ENCODE measurements around the gene GNAQ.

The GNAQ gene

GRCh38 chr9:78032730-78033457 is 1.3 kb upstream of the GNAQ start:
- peak overlapping the region; percentile 70 for H2AFZ ChIP-seq (ENCODE audit: low read depth, low read length)
- peak overlapping the region; percentile 74 for H3K4me2 ChIP-seq (ENCODE audit: insufficient read depth, low read length)

GRCh38 chr9:78031893-78032729 is 500 bp upstream of the GNAQ start:
- peaks cover 22% of the 10 kb centered on the region; the same call in 1 of the 2 replicates for H4K20me1 ChIP-seq (ENCODE audit: insufficient read depth, low read length)
- H3K4me2 ChIP-seq (ENCODE audit: insufficient read depth, low read length) = peak overlapping the region; percentile 74
- DNase-seq = peak; percentile 94
- peaks cover 5% of the 10 kb centered on the region; the same call in 1 of the 2 replicates for H3K36me3 ChIP-seq (ENCODE audit: insufficient read depth, low read length)
- no peak for TF ChIP-seq CTCF (IDR thresholded peaks at IDR 0.05; ENCODE audit: borderline replicate concordance, extremely low read depth, low read length, poor library complexity, severe bottlenecking)
- no peak for TF ChIP-seq EZH2 (IDR thresholded peaks at IDR 0.05; ENCODE audit: borderline replicate concordance, low read depth, low read length, severe bottlenecking)
- H3K27ac ChIP-seq (ENCODE audit: low read length) = peak overlapping the region; percentile 69
- peaks cover 43% of the 10 kb centered on the region for H3K4me1 ChIP-seq (ENCODE audit: insufficient read depth, low read length)
- H2AFZ ChIP-seq (ENCODE audit: low read depth, low read length) = peak overlapping the region; percentile 70
- no peaks in the 10 kb centered on the region for H3K9me3 ChIP-seq (ENCODE audit: insufficient read depth, low read length, severe bottlenecking)
- H3K27me3 ChIP-seq (ENCODE audit: insufficient read depth, low read length, poor library complexity) = no peaks in the 10 kb centered on the region
- H3K9ac ChIP-seq (ENCODE audit: low read depth, low read length) = peak overlapping the region; percentile 91
- ATAC-seq (ENCODE audit: insufficient read depth, low read depth) = peak; percentile 79
- H3K79me2 ChIP-seq (ENCODE audit: insufficient read depth, low read length) = peaks cover 42% of the 10 kb centered on the region
- H3K4me3 ChIP-seq (ENCODE audit: low read depth in 1 of 2, low read length in 2 of 2) = peak overlapping the region; percentile 43 to 79; a peak in 3 of 4 replicates

More at GRCh38 chr9:78032730-78033457, 1.3 kb upstream of the GNAQ start:
- peaks cover 37% of the 10 kb centered on the region for H3K4me1 ChIP-seq (ENCODE audit: insufficient read depth, low read length)
- peaks cover 5% of the 10 kb centered on the region; the same call in 1 of the 2 replicates for H3K36me3 ChIP-seq (ENCODE audit: insufficient read depth, low read length)
- no peak for DNase-seq
- H3K27ac ChIP-seq (ENCODE audit: low read length) = peak overlapping the region; percentile 69
- H3K27me3 ChIP-seq (ENCODE audit: insufficient read depth, low read length, poor library complexity) = no peaks in the 10 kb centered on the region
- H3K79me2 ChIP-seq (ENCODE audit: insufficient read depth, low read length) = peaks cover 34% of the 10 kb centered on the region
- TF ChIP-seq CTCF (IDR thresholded peaks at IDR 0.05; ENCODE audit: borderline replicate concordance, extremely low read depth, low read length, poor library complexity, severe bottlenecking) = no peak
- no peak for TF ChIP-seq EZH2 (IDR thresholded peaks at IDR 0.05; ENCODE audit: borderline replicate concordance, low read depth, low read length, severe bottlenecking)
- no peak for ATAC-seq (ENCODE audit: insufficient read depth, low read depth)
- no peaks in the 10 kb centered on the region for H3K9me3 ChIP-seq (ENCODE audit: insufficient read depth, low read length, severe bottlenecking)
- H3K9ac ChIP-seq (ENCODE audit: low read depth, low read length) = peak overlapping the region; percentile 91
- peaks cover 15% of the 10 kb centered on the region; the same call in 1 of the 2 replicates for H4K20me1 ChIP-seq (ENCODE audit: insufficient read depth, low read length)
- peak overlapping the region; percentile 43 to 79; a peak in 3 of 4 replicates for H3K4me3 ChIP-seq (ENCODE audit: low read depth in 1 of 2, low read length in 2 of 2)

- peak; percentile 71 for DNase-seq
- TF ChIP-seq EZH2 (IDR thresholded peaks at IDR 0.05; ENCODE audit: borderline replicate concordance, low read depth, low read length, severe bottlenecking) = no peak
- TF ChIP-seq CTCF (IDR thresholded peaks at IDR 0.05; ENCODE audit: borderline replicate concordance, extremely low read depth, low read length, poor library complexity, severe bottlenecking) = no peak
- H3K36me3 ChIP-seq (ENCODE audit: insufficient read depth, low read length) = peaks cover 5% of the 10 kb centered on the region; the same call in 1 of the 2 replicates
- peaks cover 55% of the 10 kb centered on the region for H3K79me2 ChIP-seq (ENCODE audit: insufficient read depth, low read length)
- H2AFZ ChIP-seq (ENCODE audit: low read depth, low read length) = peak overlapping the region; percentile 33
- peak; percentile 23 for ATAC-seq (ENCODE audit: insufficient read depth, low read depth)
- H3K27me3 ChIP-seq (ENCODE audit: insufficient read depth, low read length, poor library complexity) = no peaks in the 10 kb centered on the region
- no peaks in the 10 kb centered on the region for H3K9me3 ChIP-seq (ENCODE audit: insufficient read depth, low read length, severe bottlenecking)
- peak overlapping the region; percentile 81 for H3K4me2 ChIP-seq (ENCODE audit: insufficient read depth, low read length)
- H3K9ac ChIP-seq (ENCODE audit: low read depth, low read length) = peak overlapping the region; percentile 91
- H3K4me1 ChIP-seq (ENCODE audit: insufficient read depth, low read length) = peaks cover 55% of the 10 kb centered on the region
- H3K4me3 ChIP-seq (ENCODE audit: low read depth in 1 of 2, low read length in 2 of 2) = peak overlapping the region; percentile 68 to 79
- peaks cover 31% of the 10 kb centered on the region; the same call in 1 of the 2 replicates for H4K20me1 ChIP-seq (ENCODE audit: insufficient read depth, low read length)
- peak overlapping the region; percentile 81 for H3K27ac ChIP-seq (ENCODE audit: low read length)
These were observed 813 bp downstream of the GNAQ start for GRCh38 chr9:78030553-78031443.

Measured in DND-41 (cell line).